HG03280 (cell line): ENCODE measurements around the gene APPBP2.
"Not testable (repeated sequence)": the region's sequence is repeated elsewhere in the genome, so short reads cannot be mapped to it uniquely, and the experiment has no call there.

Experiments used
- ATAC-seq: cut with Tn5 transposase; IDR thresholded peaks from one replicate; pipeline ENCODE4 v1.9.1; 2021; ENCODE audit warnings: mild to moderate bottlenecking, moderate library complexity; ENCODE audit not compliant: unreplicated experiment

APPBP2 gene

DNA sequence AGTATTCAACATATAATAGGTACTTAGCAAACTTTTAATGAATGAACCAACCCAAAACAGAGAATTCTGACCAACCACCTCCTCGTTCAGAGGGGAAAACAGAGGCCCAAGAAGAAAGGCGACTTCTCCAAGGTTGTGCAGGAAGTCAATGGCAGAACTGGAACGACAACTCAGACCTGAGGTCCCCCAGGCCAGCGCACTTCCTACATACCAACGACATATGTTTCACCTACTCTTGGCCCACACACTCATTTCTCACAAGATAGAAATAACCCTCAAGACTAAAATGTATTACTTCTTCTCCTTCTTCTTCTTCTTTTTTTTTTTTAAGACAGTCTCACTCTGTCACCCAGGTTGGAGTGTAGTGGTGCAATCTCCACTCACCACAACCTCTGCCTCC lies 89.4 kb downstream of the APPBP2 start:
- no peak for ATAC-seq

DNA sequence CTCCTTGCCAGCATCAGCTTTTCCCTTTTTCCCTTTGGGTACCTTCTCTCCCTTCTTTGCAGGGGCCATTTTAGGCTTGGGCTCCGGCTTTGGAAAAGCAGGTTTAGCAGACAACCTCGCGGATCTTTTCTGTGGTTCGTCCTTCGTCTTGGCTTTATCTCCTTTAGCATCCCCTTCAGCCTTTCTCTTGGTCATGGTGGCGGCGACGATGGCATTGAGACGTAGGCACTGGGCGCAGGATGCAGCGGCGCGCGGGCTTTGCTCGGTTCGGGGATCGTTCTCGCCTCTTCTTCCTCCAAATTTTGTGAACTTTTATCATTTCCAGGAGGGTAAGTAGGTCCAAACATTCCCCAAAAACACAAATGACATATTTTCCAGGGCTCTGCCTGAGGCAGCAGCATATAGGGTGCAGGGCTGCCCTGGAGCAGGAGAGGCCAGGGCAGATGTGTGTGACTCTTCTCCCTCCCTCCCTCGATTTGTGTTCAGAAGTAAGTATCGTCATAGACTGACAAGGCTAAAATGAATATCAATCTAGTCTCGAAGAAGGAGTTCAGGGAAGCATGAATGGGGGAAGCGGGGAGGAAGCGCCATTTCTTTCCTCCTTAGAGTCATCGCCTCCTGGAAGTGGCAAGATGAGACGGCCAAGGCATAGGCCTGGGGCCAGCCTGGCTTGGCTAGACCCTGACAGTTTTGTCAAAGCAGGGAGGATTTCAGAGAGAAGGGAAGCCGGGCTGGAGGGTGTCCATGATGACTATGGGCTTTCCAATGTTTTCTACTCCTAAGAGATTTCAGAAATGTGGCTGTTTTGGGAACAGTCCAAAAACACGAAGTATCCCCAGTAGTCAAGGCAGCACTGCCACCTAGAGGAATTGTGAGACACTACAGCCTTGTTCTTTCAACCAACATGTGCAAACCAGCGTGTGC lies 90.5 kb downstream of the APPBP2 start:
- ATAC-seq, result no peak

DNA sequence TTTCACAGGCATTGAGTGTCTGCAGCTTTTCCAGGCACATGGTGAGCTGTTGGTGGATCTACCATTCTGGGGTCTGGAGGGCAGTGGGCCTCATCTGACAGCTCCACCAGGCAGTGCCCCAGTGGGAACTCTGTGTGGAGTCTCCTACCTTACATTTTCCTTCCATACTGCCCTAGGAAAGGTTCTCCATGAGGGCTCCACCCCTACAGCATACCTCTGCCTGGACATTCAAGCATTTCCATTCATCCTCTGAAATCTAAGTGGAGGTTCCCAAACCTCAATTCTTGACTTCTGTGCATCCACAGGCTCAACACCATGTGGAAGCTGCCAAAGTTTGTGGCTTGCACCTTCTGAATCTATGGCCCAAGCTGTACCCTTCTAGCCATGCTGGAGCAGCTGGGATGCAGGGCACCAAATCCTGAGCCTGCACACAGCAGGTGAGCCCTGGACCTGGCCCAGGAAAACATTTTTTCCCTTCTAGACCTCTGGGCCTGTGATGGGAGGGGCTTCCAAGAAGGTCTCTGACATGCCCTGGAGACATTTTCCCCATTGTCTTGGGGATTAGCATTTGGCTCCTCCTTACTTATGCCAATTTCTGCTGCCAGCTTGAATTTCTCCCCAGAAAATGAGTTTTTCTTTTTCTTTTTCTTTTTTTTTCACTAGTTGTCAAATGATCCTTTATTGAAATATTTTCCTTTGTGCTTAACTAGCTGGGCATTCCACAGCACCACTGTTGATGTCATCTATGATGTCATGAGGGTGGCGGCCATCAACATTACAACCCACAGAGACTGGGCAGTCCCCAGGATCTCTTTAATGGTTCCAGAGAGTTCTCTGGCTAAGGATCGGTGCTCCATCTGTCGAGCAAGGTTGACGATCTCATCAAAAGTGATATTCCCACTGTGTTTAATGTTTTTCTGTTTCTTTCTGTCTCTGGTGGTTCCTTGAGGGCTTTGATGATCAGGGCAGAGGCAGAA lies 92.7 kb downstream of the APPBP2 start:
- ATAC-seq, result not testable (repeated sequence)

DNA sequence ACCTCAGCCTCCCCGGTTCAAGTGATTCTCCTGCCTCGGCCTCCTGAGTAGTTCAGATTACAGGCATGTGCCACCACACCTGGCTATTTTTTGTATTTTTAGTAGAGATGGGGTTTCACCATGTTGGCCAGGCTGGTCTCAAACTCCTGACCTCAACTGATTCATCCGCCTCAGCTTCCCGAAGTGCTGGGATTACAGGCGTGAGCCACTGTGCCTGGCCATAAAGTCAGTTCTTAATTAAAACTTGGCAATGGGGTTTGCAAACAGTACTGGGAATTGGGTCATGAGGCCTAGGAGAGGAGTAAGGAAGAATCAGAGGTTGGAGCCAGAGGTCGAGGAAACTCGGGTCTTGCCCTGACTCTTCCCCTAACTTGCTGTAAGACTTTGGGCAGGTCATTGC lies 95.5 kb downstream of the APPBP2 start:
- not testable (repeated sequence) for ATAC-seq

DNA sequence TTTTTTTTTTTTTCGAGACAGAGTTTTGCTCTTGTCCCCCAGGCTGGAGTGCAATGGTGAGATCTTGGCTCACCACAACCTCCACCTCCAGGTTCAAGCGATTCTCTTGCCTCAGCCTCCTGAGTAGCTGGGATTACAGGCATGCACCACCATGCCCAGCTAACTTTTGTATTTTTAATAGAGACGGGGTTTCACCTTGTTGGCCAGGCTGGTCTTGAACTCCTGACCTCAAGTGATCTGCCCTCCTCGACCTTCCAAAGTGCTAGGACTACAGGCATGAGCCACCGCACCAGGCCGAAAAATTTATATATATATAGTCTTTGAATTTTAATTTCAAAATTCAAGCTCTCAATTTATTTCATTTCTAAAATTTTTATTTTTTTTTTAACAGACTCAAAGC lies 97.6 kb downstream of the APPBP2 start:
- not testable (repeated sequence) for ATAC-seq

DNA sequence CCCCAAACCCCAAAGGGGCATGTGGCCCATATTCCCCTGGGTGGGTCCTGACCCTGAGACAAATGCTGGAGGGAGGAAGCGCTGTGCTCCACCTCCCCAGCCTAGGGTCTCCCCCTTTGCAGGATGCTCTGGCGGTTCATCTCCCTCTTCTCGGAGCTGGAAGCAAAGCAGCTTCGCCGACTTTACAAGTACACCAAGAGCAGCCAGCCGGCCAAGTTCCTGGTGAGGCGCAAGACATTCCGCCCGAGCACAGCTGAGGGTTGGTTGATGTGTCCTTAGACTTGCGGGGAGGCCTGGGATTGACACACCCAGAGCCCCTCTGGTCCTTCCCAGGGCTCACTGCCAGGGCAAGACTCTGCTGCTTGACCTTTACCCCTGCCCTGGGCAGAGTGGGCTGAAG lies 99.4 kb downstream of the APPBP2 start:
- ATAC-seq, result no peak

DNA sequence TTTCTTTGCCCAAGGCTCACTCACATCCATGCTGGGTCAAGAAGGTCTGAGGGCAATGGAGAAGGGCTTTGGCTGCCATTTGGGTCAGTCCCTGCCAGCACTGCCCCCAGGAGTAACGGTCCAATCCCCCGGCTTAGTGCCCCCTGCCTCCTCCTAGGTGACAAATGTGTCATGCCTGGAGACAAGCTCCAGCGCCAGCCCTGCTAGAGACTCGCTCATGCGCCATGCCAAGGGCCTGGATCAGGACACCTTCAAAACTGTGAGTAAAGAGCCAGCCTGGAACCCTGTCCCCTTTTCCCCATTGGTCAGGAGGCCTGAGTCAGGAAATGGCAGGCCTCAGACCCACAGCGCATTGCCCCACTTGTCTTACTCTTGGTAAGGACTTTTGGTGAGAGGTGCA lies 100.4 kb downstream of the APPBP2 start:
- no peak for ATAC-seq

DNA sequence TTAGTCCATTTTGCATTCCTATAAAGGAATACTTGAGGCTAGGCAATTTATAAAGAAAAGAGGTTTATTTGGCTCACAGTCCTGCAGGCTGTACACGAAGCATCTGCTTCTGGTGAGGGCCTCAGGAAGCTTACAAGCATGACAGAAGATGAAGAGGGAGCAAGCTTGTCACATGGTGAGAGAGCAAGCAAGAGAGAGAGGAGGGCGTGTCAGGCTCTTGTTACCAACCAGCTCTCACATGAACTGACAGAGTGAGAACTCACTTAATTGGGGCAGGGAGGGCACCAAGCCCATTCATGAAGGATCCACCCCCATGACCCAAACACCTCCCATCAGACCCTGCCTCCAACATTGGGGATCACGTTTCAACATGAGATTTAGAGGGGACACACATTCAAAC lies 102.2 kb downstream of the APPBP2 start:
- ATAC-seq, result no peak

DNA sequence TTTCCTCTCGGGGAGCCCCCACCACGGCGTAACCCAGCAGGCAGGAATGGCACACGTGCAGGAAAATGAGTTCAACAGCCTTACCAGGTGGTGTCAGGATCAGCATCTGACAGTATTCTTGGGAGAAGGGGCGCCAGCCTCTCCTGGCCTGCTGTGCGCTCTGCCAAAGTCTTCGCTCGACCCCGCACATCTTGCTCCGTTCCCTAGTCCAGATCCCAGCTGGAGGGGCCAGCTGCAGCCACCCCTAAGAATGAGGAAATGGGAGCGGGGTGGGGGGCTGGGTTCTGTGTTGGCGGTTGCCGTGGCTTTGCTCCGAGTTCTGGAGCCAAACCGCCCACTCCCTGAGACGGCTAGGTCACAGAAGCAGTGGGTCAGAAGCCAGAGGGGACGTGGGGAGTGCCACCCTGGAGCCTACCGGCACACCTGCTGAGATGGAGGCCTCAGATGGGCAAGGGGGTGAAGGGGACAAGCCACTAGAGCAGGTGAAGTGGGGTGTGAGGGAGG lies 103.8 kb downstream of the APPBP2 start, which contains the start of gene CHCT1:
Gene CHCT1, plus strand, starts transcription at position 328 of the 504 bp plus-strand sequence. Its CDS starts 104 bp downstream, at position 432.
- no peak for ATAC-seq

DNA sequence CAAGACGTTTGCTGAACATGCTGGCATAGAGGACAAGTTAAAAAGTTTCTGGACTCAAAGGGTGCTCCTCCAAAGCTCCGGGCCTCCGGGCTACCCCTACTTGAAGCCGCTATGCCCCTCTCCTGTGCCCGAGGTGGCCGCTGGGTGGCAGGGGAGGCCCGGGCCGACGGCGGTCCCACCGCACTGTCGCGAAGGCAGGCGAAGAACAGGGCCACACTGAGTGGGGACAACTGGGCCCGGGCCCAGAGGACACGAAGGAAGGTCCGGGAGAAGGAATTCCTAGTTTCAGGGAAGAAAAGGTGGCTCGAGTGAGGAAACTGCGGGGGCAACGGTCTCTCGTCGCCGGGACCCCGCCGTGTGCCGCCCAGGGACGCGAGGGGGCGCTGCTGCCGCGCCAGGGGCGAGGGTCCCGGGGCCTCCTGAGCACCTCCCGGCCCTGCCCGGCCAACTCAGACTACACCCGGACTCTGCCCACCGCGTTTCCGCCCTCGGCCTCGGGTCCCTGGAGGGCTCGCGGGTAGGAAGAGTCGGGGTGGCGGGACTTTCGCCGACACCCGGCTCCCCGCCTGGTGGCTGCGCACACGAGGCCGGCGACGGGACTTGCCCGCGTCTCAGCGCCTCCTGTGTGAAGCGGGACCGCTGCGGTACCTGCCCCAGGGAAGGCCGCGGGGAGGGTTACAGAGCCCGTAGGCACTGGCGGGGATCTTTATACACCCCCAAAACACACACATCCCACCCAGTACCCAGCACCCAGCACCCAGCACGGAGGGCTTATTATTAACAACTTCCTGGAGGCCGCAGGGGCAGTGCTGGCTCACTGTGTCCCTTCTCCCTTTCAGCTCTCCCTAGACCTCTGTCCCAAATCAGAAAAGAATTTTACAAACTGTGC lies 104.5 kb downstream of the APPBP2 start:
- peak; percentile 93 for ATAC-seq

DNA sequence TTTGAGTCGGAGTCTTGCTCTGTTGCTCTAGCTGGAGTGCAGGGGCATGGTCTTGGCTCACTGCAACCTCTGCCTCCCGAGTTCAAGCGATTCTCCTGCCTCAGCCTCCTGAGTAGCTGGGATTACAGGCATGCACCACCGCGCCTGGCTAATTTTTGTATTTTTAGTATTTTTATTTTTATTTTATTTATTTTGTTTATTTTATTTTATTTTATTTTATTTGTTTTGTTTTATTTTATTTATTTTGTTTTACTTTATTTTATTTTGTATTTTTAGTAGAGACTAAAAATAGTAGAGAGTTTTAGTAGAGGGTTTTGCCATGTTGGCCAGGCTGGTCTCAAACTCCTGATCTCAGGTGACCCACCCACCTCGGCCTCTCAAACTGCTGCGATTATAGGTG lies 106.2 kb downstream of the APPBP2 start:
- not testable (repeated sequence) for ATAC-seq

DNA sequence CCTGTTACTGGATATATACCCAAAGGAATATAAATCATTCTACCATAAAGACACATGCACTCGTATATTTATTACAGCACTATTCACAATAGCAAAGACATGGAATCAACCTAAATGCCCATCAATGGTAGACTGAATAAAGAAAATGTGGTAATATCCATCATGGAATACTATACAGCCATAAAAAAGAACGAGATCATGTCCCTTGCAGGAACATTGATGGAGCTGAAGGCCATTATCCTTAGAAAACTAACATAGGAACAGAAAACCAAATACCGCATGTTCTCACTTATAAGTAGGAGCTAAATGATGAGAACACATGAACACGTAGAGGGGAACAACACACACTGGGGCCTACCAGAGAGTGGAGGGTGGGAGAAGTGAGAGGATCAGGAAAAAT lies 107.0 kb downstream of the APPBP2 start:
- ATAC-seq, result not testable (repeated sequence)

DNA sequence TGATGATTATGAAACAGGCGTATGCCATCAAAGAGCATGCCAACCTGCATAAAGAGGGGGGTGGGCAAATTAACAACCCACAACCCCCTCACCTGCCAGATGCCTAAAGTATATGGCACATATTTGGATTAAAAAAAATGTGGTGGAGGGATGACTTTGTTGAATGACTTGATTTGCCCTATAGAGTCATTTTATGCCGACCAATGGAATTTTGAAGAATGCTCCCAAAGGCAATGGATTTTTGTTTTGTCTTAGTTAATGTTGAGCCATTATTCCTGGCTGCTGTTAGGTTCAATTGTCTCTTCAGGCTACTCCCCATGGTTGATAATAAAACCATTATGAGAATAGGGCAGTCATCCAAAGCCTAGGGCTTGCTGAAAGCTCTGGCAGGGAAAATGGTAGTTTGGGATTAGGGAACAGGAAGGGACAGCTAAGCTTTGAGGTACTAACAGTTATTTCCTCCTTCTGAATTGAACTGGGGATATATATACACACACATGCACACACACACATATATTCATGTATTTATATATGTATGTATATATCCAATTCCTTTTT lies 109.6 kb downstream of the APPBP2 start:
- no peak for ATAC-seq

DNA sequence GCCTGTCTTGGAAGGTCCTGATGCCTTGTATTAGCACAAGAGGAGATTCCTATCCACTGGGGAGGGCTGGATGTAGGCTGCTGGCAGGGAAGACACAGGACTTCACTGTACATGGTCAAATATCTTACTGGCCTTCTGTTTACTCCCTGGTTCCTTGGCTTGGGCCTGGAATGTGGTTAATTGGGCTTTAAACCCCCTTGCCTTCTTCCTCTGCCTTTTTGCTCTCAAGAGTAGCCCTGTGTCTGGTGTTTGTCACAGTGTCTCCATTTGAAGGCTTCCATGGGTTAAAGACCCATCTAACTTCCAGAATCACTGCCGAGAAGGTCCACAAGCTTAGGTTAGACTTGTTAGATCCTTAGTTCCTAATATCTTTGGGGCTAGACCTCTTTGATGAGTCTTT lies 110.9 kb downstream of the APPBP2 start:
- ATAC-seq, result no peak

DNA sequence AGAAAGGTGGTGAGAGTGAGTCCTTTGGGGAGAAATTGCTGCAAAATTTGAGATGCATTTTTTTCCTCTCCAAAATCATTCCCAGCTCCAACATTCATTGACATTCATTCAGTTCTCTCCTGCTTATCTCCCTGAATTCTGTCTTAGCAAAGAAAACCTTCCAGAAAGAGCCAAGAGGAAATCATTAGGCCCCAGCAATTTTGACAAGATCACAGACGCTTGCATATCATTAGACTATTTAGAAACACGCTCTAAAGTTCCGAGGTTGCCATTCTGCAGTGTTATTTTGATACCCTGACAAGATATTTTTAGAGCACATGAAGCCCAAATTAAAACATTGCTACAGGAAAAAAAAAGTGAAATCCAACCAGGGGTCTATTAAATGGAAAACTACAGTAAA lies 113.3 kb downstream of the APPBP2 start:
- no peak for ATAC-seq

DNA sequence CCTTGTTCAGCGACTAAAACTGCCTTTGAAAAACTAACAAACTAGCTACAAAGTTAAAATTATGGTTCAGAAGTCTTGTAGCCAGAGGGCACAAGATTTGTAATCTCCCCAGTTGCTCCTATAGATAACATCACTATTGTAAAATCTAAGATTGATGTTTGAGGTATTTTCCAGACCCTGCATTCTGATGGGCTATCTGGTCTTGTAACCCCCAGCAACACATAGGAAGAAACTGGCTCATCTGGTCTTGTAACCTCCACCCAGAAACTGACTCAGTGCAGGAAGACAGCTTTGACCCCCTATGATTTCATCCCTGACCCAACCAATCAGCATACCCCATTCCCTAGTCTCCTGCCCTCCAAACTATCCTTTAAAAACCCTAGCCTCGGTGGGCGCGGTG lies 116.0 kb downstream of the APPBP2 start:
- ATAC-seq, result no peak

DNA sequence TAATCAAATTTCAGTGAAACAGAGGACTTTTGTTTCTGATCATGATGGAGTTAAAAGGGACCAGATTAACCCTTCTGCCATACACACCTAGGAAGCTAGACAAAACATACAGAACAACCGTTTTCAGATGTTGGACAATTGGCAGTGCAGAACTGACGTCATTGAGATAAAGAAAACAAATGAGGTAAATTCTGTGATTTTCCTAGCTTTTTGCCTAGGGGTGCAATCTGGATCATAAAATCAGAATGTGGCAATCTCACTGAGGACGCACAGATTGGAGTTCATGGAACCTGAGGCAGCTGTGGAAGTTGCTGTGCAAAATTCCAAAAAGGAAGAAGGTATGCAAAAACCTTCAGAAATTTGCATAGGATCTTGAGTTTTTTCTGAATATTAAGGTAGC lies 119.2 kb downstream of the APPBP2 start:
- ATAC-seq, result no peak

DNA sequence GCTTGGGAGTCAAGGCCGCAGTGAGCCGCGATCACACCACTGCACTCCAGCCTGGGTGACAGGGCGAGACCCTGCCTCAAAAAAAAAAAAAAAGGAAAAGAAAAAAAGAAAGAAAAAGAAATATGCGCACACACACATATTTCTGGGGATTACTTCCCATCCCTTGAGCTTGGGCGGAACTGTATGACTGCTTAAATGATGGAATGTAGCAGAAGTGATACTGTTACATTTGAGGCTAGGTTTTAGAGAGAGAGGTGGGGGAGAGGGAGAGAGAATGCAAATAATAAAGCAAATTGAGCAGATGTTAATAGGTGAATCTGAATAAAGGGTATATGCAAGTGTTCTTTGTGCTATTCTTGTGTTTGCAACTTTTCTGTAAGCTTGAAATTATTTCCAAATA lies 122.1 kb downstream of the APPBP2 start:
- ATAC-seq, result no peak

DNA sequence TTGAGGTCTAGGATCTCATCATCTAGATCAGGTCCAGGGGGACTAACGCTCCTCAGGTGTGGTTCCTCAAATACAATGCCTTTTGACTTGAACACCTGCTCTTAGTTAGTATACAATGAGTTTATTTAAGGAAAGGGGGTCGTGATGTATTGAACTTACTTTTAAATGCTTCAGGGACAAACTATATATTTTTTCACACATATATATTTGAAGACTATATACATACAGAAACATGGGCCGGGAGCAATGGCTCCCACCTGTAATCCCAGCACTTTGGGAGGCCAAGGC lies 122.6 kb downstream of the APPBP2 start:
- ATAC-seq, result no peak

DNA sequence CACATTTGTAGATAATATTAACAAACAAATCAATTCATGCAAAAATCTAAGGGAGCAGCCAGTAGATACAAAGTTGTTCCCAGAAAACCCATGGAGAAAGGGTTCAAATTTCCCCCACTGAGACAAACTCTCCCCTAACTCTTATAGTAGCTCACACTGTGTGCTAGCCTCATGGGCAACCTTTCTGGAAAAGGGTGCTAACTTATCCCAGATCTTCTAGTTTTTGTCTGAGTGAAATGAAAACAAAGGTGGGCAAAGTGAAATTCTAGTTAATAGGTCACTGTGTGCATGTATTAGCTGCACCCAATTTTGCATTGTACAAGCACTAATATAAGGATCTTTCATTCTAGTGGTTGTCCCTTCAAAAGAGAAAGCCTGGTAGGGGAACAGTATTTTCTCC lies 124.2 kb downstream of the APPBP2 start:
- no peak for ATAC-seq
